HCT116 (cell line): ENCODE data around the gene BRD4. TPM values are rescaled to one million over a fixed set of nuclear protein-coding genes. Genes with fewer than 3 reads are reported as not detected.

Source experiments
- ATAC-seq: fragments of 200-7000 bp; cut with Tn5 transposase; 2 replicates; pipeline ENCODE4 v1.9.1; 2020; ENCODE audit warnings: mild to moderate bottlenecking, moderate library complexity
- BruUV-seq: library from RNA; stranded (reverse); fragments of 400-500 nt; replicated peaks from 2 replicates; lab custom pipeline; 2021; lab: Mats Ljungman, UMichigan
- CTCF ChIA-PET: fragments of 300-600 bp; sonication (Branson Sonifier 250); formaldehyde crosslinking; loops from one replicate; lab custom pipeline; 2021; ENCODE audit warnings: antibody characterized with exemption; lab: Charles Lee
- POLR2A ChIA-PET: fragments of 300-600, 350-600 bp; sonication (Branson Sonifier 250); formaldehyde crosslinking; loops from one replicate; lab custom pipeline; 2021; ENCODE audit warnings: antibody characterized with exemption; lab: Charles Lee
- RAD21 ChIA-PET, 2 experiments: fragments of 300-600 bp; sonication (Branson Sonifier 250); formaldehyde crosslinking; loops; one replicate each; lab custom pipeline; 2023; ENCODE audit warnings: low total read pairs in 2 of 2; ENCODE audit not compliant: uncharacterized antibody in 2 of 2, unreplicated experiment in 2 of 2, low non-redundant PET in 1 of 2; lab: Charles Lee
- DNase-seq: peaks from one replicate; pipeline ENCODE4 v3.0.0-alpha.2; 2010; ENCODE audit warnings: low read depth, low spot score
- H2AFZ ChIP-seq: fragments of 200-600 bp; shearing (Covaris generic), sonication (generic); 2 replicates; pipeline ENCODE4 v1.6.1; 2017; ENCODE audit warnings: low read depth, mixed run types, mixed read lengths, antibody characterized with exemption, low read length; ENCODE audit not compliant: poor library complexity, severe bottlenecking
- H3K27ac ChIP-seq: 2 replicates; pipeline ENCODE4 v1.5.1; 2012; ENCODE audit warnings: low read depth, low read length
- H3K27me3 ChIP-seq: fragments of 200-600 bp; sonication (generic); 2 replicates; pipeline ENCODE4 v1.6.1; 2016; ENCODE audit warnings: mixed run types, low read length, mixed read lengths; ENCODE audit not compliant: insufficient read depth
- H3K36me3 ChIP-seq, 2 experiments: fragments of 200-500 bp in 1 of 2; fragments of 200-600 bp in 1 of 2; sonication (Bioruptor generic) in 1 of 2; sonication (generic) in 1 of 2; 2 replicates each; pipeline versions ENCODE4 v1.5.1 to v1.6.1; 2014 to 2016; ENCODE audit warnings: low read length in 2 of 2, inconsistent platforms in 1 of 2, mixed read lengths in 1 of 2, mixed run types in 1 of 2; ENCODE audit not compliant: insufficient read depth in 2 of 2, control insufficient read depth in 1 of 2
- H3K4me1 ChIP-seq, 2 experiments: fragments of 200-600 bp in 1 of 2; sonication (generic) in 1 of 2; 2 replicates each; pipeline versions ENCODE4 v1.5.1 to v1.6.1; 2012 to 2017; ENCODE audit warnings: low read length in 2 of 2, inconsistent platforms in 1 of 2, mild to moderate bottlenecking in 1 of 2, mixed read lengths in 1 of 2, mixed run types in 1 of 2, moderate library complexity in 1 of 2; ENCODE audit not compliant: insufficient read depth in 2 of 2, control insufficient read depth in 1 of 2
- H3K4me2 ChIP-seq: fragments of 200-600 bp; sonication (generic); 2 replicates; pipeline ENCODE4 v1.6.1; 2017; ENCODE audit warnings: mixed run types, low read length, mixed read lengths
- H3K4me3 ChIP-seq, 2 experiments: fragments of 200-600 bp in 1 of 2; sonication (generic) in 1 of 2; replicated peaks in 1 of 2; 2 replicates each; pipeline ENCODE4 v1.5.1; 2011 to 2016; ENCODE audit warnings: low read length in 2 of 2, control low read depth in 1 of 2, low read depth in 1 of 2, mild to moderate bottlenecking in 1 of 2, mixed read lengths in 1 of 2, mixed run types in 1 of 2
- H3K79me2 ChIP-seq: fragments of 200-600 bp; sonication (generic); 2 replicates; pipeline ENCODE4 v1.6.1; 2017; ENCODE audit warnings: mild to moderate bottlenecking, mixed run types, low read length, moderate library complexity, mixed read lengths; ENCODE audit not compliant: insufficient read depth
- H3K9ac ChIP-seq: fragments of 200-600 bp; sonication (generic); 2 replicates; pipeline ENCODE4 v1.6.1; 2016; ENCODE audit warnings: low read length, mixed read lengths
- H3K9me2 ChIP-seq: fragments of 200-600 bp; sonication (generic), shearing (Covaris generic); 2 replicates; pipeline ENCODE4 v1.6.1; 2017; ENCODE audit warnings: mixed run types, mild to moderate bottlenecking, moderate library complexity; ENCODE audit not compliant: insufficient read depth
- H3K9me3 ChIP-seq, 2 experiments: fragments of 200-500 bp in 1 of 2; fragments of 200-600 bp in 1 of 2; sonication (Bioruptor generic) in 1 of 2; sonication (generic) in 1 of 2; 2 replicates each; pipeline ENCODE4 v1.6.1; 2014 to 2017; ENCODE audit warnings: low read length in 2 of 2, mixed read lengths in 2 of 2, inconsistent platforms in 1 of 2, low read depth in 1 of 2, mild to moderate bottlenecking in 1 of 2, mixed run types in 1 of 2, moderate library complexity in 1 of 2; ENCODE audit not compliant: control insufficient read depth in 1 of 2, insufficient read depth in 1 of 2
- H4K20me1 ChIP-seq: fragments of 200-600 bp; sonication (generic), shearing (Covaris generic); 2 replicates; pipeline ENCODE4 v1.6.1; 2017; ENCODE audit warnings: mixed run types, mild to moderate bottlenecking, moderate library complexity; ENCODE audit not compliant: insufficient read depth
- CBX3 ChIP-seq: IDR thresholded peaks from 2 replicates; pipeline ENCODE4 v1.6.1; 2012; ENCODE audit warnings: low read depth
- ELF1 ChIP-seq: IDR thresholded peaks from 2 replicates; pipeline ENCODE4 v1.6.1; 2012; ENCODE audit warnings: low read depth, borderline replicate concordance
- EZH2 ChIP-seq: fragments of 200-600 bp; sonication (generic); IDR thresholded peaks from 2 replicates; pipeline ENCODE4 v1.6.1; 2017; ENCODE audit warnings: antibody characterized with exemption, mixed run types
- EZH2phosphoT487 ChIP-seq: fragments of 200-600 bp; IDR thresholded peaks from 2 replicates; pipeline ENCODE4 v1.6.1; 2018; ENCODE audit warnings: antibody characterized with exemption, borderline replicate concordance
- POLR2AphosphoS5 ChIP-seq: IDR thresholded peaks from 2 replicates; pipeline ENCODE4 v1.6.1; 2011; ENCODE audit warnings: mild to moderate bottlenecking, low read depth, low read length, moderate library complexity
- RAD21 ChIP-seq: IDR thresholded peaks from 2 replicates; pipeline ENCODE4 v1.6.1; 2012; ENCODE audit warnings: low read depth, mild to moderate bottlenecking
- intact Hi-C: fragments of 100-400 bp; cut with micrococcal nuclease; formaldehyde crosslinking; loops from 2 replicates; pipeline ENCODE4 v1.10.0; 2022
- total RNA-seq: library from RNA; stranded (reverse); gene quantifications from one replicate; pipeline ENCODE4 v1.2.1, GENCODE V29; 2021; ENCODE audit not compliant: unreplicated experiment
- TF ChIP-seq, protein P1 (sequence below): IDR thresholded peaks from 2 replicates; pipeline ENCODE4 v1.6.1; 2012; ENCODE audit warnings: low read depth
- TF ChIP-seq, protein P2 (sequence below): IDR thresholded peaks from 2 replicates; pipeline ENCODE4 v1.6.1; 2011; ENCODE audit warnings: mild to moderate bottlenecking, low read length, moderate library complexity; ENCODE audit not compliant: insufficient replicate concordance; ENCODE audit errors: extremely low read depth

The BRD4 gene
- total RNA-seq, 1 experiment from 2014 or later: 52.9 TPM

DNA sequence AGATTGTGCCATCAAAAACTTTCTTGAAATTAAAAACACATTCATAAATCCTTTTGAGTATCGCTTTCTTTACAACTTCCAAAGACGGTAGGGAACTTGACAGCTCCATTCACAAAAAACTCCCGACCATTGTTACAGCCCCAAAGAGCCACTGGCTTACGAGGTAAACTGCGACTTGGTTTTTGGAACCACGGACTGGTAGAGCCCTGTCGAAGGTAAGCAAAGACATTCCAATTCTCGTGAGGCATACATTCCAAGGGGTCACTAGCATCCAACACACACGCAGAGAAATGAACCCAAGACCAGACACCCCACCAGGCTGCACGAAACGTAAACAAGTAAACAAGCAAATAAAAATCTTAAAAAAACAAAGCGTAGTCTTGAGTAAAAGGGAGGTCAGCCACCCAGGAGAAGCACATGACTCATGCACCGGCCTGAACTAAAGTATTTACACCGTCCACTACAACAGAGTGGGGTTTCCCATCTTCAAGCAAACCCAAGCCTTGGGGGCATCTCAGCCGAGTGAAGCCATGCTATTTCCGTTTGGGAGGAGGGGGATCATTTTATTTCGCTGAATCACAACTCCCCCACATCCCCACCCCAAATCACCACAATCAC, 1.4 kb downstream of the BRD4 start (continued):
- TF ChIP-seq, protein P1, sequence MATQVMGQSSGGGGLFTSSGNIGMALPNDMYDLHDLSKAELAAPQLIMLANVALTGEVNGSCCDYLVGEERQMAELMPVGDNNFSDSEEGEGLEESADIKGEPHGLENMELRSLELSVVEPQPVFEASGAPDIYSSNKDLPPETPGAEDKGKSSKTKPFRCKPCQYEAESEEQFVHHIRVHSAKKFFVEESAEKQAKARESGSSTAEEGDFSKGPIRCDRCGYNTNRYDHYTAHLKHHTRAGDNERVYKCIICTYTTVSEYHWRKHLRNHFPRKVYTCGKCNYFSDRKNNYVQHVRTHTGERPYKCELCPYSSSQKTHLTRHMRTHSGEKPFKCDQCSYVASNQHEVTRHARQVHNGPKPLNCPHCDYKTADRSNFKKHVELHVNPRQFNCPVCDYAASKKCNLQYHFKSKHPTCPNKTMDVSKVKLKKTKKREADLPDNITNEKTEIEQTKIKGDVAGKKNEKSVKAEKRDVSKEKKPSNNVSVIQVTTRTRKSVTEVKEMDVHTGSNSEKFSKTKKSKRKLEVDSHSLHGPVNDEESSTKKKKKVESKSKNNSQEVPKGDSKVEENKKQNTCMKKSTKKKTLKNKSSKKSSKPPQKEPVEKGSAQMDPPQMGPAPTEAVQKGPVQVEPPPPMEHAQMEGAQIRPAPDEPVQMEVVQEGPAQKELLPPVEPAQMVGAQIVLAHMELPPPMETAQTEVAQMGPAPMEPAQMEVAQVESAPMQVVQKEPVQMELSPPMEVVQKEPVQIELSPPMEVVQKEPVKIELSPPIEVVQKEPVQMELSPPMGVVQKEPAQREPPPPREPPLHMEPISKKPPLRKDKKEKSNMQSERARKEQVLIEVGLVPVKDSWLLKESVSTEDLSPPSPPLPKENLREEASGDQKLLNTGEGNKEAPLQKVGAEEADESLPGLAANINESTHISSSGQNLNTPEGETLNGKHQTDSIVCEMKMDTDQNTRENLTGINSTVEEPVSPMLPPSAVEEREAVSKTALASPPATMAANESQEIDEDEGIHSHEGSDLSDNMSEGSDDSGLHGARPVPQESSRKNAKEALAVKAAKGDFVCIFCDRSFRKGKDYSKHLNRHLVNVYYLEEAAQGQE: no peak
- no peak for TF ChIP-seq EZH2

DNA sequence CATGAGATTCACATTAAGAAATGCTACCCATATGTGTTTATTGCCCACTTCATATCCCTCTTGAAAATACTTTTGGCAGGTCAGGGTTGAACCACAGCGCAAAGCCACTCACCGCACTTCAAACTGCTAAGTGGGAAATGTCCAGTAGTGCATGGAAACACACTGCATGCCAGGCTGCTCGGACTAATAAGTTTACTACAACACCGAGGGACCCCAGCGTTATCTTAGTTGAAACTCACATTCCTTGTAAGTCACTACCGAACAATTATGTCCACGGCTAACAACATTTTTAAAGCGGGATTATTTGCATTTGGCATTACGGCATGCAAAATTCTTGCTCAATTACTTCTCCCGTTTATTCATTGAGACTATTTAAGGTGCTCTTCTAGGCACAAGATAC, 4.0 kb downstream of the BRD4 start:
- TF ChIP-seq RAD21: no peak
- no peak for TF ChIP-seq POLR2AphosphoS5
- no peak for TF ChIP-seq EZH2phosphoT487
- TF ChIP-seq CBX3: no peak
- no peak for TF ChIP-seq ELF1
- TF ChIP-seq, protein P2, sequence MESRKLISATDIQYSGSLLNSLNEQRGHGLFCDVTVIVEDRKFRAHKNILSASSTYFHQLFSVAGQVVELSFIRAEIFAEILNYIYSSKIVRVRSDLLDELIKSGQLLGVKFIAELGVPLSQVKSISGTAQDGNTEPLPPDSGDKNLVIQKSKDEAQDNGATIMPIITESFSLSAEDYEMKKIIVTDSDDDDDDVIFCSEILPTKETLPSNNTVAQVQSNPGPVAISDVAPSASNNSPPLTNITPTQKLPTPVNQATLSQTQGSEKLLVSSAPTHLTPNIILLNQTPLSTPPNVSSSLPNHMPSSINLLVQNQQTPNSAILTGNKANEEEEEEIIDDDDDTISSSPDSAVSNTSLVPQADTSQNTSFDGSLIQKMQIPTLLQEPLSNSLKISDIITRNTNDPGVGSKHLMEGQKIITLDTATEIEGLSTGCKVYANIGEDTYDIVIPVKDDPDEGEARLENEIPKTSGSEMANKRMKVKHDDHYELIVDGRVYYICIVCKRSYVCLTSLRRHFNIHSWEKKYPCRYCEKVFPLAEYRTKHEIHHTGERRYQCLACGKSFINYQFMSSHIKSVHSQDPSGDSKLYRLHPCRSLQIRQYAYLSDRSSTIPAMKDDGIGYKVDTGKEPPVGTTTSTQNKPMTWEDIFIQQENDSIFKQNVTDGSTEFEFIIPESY: no peak
- Histone ChIP-seq H3K4me3 (no peak overlapping the region), H3K9me2 (no peaks in the 10 kb centered on the region), H3K4me1 (peaks cover 3 to 7% of the 10 kb centered on the region in 2 experiments; a peak in 2 of 4 replicates), H3K27me3 (no peaks in the 10 kb centered on the region), H3K79me2 (peaks cover 89% of the 10 kb centered on the region), H3K27ac (no peak overlapping the region), H2AFZ (no peak overlapping the region), H3K4me2 (no peak overlapping the region), H4K20me1 (peaks cover 12% of the 10 kb centered on the region), H3K9me3 (no peaks in the 10 kb centered on the region), H3K9ac (no peak overlapping the region), H3K36me3 (no peaks in the 10 kb centered on the region)
- no peak for ATAC-seq
- CTCF ChIA-PET: no interaction called here
- BruUV-seq: no TSS peak
- RAD21 ChIA-PET: no interaction called here
- intact Hi-C loops: no loop called here
- POLR2A ChIA-PET: no interaction called here
- no peak for DNase-seq
